GM12878 (cell line): ENCODE data around the gene MMEL1. TPM values are rescaled to one million over a fixed set of nuclear protein-coding genes. Genes with fewer than 3 reads are reported as not detected.

Source experiments
- ATAC-seq: fragments of 200-7000 bp; cut with Tn5 transposase; 3 replicates; pipeline ENCODE4 v1.9.1; 2020; ENCODE audit warnings: mild to moderate bottlenecking, moderate library complexity
- BruUV-seq: library from RNA; stranded (reverse); fragments of 400-500 nt; replicated peaks from 2 replicates; lab custom pipeline; 2021; lab: Mats Ljungman, UMichigan
- CTCF ChIA-PET: fragments of 300-600 bp; sonication (Branson Sonifier 250); formaldehyde crosslinking; extraction: SDS; loops from one replicate; lab custom pipeline; 2021; ENCODE audit warnings: inconsistent platforms; lab: Yijun Ruan, JAX
- POLR2A ChIA-PET: fragments of 350-600 bp; formaldehyde crosslinking; extraction: SDS; loops from one replicate; lab custom pipeline; 2021; ENCODE audit warnings: inconsistent platforms; lab: Charles Lee
- RAD21 ChIA-PET: fragments of 300-600 bp; sonication (Branson Sonifier 250); formaldehyde crosslinking; loops from one replicate; lab custom pipeline; 2023; ENCODE audit warnings: antibody characterized with exemption; ENCODE audit not compliant: unreplicated experiment; lab: Charles Lee
- SMC1A ChIA-PET: fragments of 300-600 bp; sonication (Branson Sonifier 250); formaldehyde crosslinking; loops from one replicate; lab custom pipeline; 2023; ENCODE audit not compliant: unreplicated experiment, uncharacterized antibody; lab: Charles Lee
- DNase-seq: peaks from one replicate; pipeline ENCODE4 v3.0.0-alpha.2; 2011; ENCODE audit warnings: low read depth, low spot score
- FAIRE-seq: peaks from 3 replicates; lab custom pipeline; 2011; peaks lifted over from hg19 to GRCh38; lab: Jason Lieb, UNC
- H2AFZ ChIP-seq: 2 replicates; pipeline ENCODE4 v1.6.0; 2011; ENCODE audit warnings: low read depth, low read length, control low read depth; ENCODE audit not compliant: control insufficient read depth
- H3K27ac ChIP-seq: 2 replicates; pipeline ENCODE4 v1.5.1; 2011; ENCODE audit warnings: control low read depth; ENCODE audit not compliant: control insufficient read depth, insufficient read depth
- H3K27me3 ChIP-seq, 2 experiments: replicated peaks in 1 of 2; 2 replicates each; pipeline versions ENCODE4 v1.6.0 to v1.6.1; 2011; ENCODE audit warnings: low read length in 1 of 2; ENCODE audit not compliant: control insufficient read depth in 2 of 2, insufficient read depth in 2 of 2
- H3K36me3 ChIP-seq, 2 experiments: 2 replicates each; pipeline ENCODE4 v1.5.1; 2011; ENCODE audit warnings: low read length in 1 of 2; ENCODE audit not compliant: control insufficient read depth in 2 of 2, insufficient read depth in 2 of 2
- H3K4me1 ChIP-seq: 2 replicates; pipeline ENCODE4 v1.6.1; 2011; ENCODE audit warnings: mild to moderate bottlenecking, low read length, moderate library complexity, mixed read lengths; ENCODE audit not compliant: control insufficient read depth, insufficient read depth
- H3K4me2 ChIP-seq: 2 replicates; pipeline ENCODE4 v1.6.0; 2011; ENCODE audit warnings: control low read depth; ENCODE audit not compliant: control insufficient read depth, insufficient read depth
- H3K4me3 ChIP-seq: fragments of 200-600 bp; sonication (generic); 2 replicates; pipeline ENCODE4 v1.5.1; 2016
- H3K79me2 ChIP-seq: 2 replicates; pipeline ENCODE4 v1.6.0; 2011; ENCODE audit warnings: low read length; ENCODE audit not compliant: control insufficient read depth, insufficient read depth
- H3K9ac ChIP-seq: 2 replicates; pipeline ENCODE4 v1.8.0; 2011; ENCODE audit warnings: low read length, control low read depth, mixed read lengths; ENCODE audit not compliant: control insufficient read depth, insufficient read depth
- H3K9me3 ChIP-seq: replicated peaks from 3 replicates; pipeline ENCODE4 v1.5.1; 2011; ENCODE audit warnings: mild to moderate bottlenecking, low read length; ENCODE audit not compliant: control insufficient read depth, insufficient read depth
- H4K20me1 ChIP-seq: 2 replicates; pipeline ENCODE4 v1.6.0; 2011; ENCODE audit not compliant: control insufficient read depth, insufficient read depth
- BCL11A ChIP-seq: IDR thresholded peaks from 2 replicates; pipeline ENCODE4 v1.6.1; 2011; ENCODE audit warnings: low read depth, low read length
- BHLHE40 ChIP-seq, 2 experiments: fragments of 450-650 bp in 1 of 2; IDR thresholded peaks; 2 replicates each; pipeline ENCODE4 v1.6.1; 2011 to 2017; ENCODE audit warnings: low read depth in 2 of 2, borderline replicate concordance in 1 of 2, improper control_type of control experiment in 1 of 2, low read length in 1 of 2, mild to moderate bottlenecking in 1 of 2
- CHD2 ChIP-seq: IDR thresholded peaks from 2 replicates; pipeline ENCODE4 v1.6.1; 2011; ENCODE audit warnings: low read depth, low read length, improper control_type of control experiment, borderline replicate concordance
- CREM ChIP-seq: IDR thresholded peaks from 2 replicates; pipeline ENCODE4 v1.6.1; 2014; ENCODE audit warnings: antibody characterized with exemption, low read depth
- DPF2 ChIP-seq: fragments of 450-650 bp; IDR thresholded peaks from 2 replicates; pipeline ENCODE4 v1.6.1; 2017; ENCODE audit warnings: mild to moderate bottlenecking
- E2F4 ChIP-seq: IDR thresholded peaks from 2 replicates; pipeline ENCODE4 v1.6.1; 2012; ENCODE audit warnings: low read depth, low read length, improper control_type of control experiment
- FOS ChIP-seq: IDR thresholded peaks from 3 replicates; pipeline ENCODE4 v1.6.1; 2011; ENCODE audit warnings: borderline replicate concordance; ENCODE audit not compliant: insufficient read length; ENCODE audit errors: extremely low read depth
- HDAC2 ChIP-seq: fragments of 200-600 bp; sonication (generic); IDR thresholded peaks from 2 replicates; pipeline ENCODE4 v1.6.1; 2017
- IKZF1 ChIP-seq: fragments of 450-650 bp; conservative IDR thresholded peaks from 2 replicates; pipeline ENCODE4 v1.6.1; 2017; ENCODE audit warnings: antibody characterized with exemption, mild to moderate bottlenecking
- MTA2 ChIP-seq: fragments of 450-650 bp; IDR thresholded peaks from 2 replicates; pipeline ENCODE4 v1.6.1; 2016; ENCODE audit warnings: low read depth, mild to moderate bottlenecking, moderate library complexity
- RB1 ChIP-seq: fragments of 450-650 bp; formaldehyde crosslinking; IDR thresholded peaks from 2 replicates; pipeline ENCODE4 v1.6.1; 2017; ENCODE audit warnings: mild to moderate bottlenecking, borderline replicate concordance
- REST ChIP-seq: IDR thresholded peaks from 2 replicates; pipeline ENCODE4 v1.6.1; 2012; ENCODE audit warnings: mild to moderate bottlenecking, low read depth, low read length
- SMAD1 ChIP-seq: fragments of 450-650 bp; IDR thresholded peaks from 2 replicates; pipeline ENCODE4 v1.6.1; 2018; ENCODE audit warnings: mild to moderate bottlenecking, low read depth; ENCODE audit not compliant: partially characterized antibody
- SPI1 ChIP-seq: IDR thresholded peaks from 2 replicates; pipeline ENCODE4 v1.6.1; 2011; ENCODE audit warnings: low read depth, mild to moderate bottlenecking, low read length, moderate library complexity, borderline replicate concordance; ENCODE audit not compliant: insufficient read depth
- SUPT20H ChIP-seq: IDR thresholded peaks from 2 replicates; pipeline ENCODE4 v1.6.1; 2011; ENCODE audit warnings: low read depth, mild to moderate bottlenecking, low read length, moderate library complexity, borderline replicate concordance; ENCODE audit not compliant: control insufficient read depth
- USF1 ChIP-seq: IDR thresholded peaks from 2 replicates; pipeline ENCODE4 v1.6.1; 2011; ENCODE audit warnings: borderline replicate concordance, low read depth, mild to moderate bottlenecking, moderate library complexity, mixed read lengths, low read length; ENCODE audit not compliant: insufficient read depth; ENCODE audit errors: extremely low read length
- ZNF217 ChIP-seq: fragments of 450-650 bp; IDR thresholded peaks from 2 replicates; pipeline ENCODE4 v1.6.1; 2017; ENCODE audit warnings: antibody characterized with exemption, mild to moderate bottlenecking
- ZNF24 ChIP-seq: fragments of 450-650 bp; IDR thresholded peaks from 2 replicates; pipeline ENCODE4 v1.6.1; 2017; ENCODE audit warnings: antibody characterized with exemption, mild to moderate bottlenecking
- whole genome bisulfite sequencing: methylation state at CpG from one replicate; pipeline ENCODE4 v1.1.6; 2016; ENCODE audit warnings: low lambda C conversion rate; ENCODE audit not compliant: insufficient replicate concordance, insufficient coverage; ENCODE audit errors: missing lambda C conversion rate; 5-methylcytosine and 5-hydroxymethylcytosine counted together
- in situ Hi-C: fragments of 300-500 bp; cut with MboI; formaldehyde crosslinking; loops from 9 replicates; pipeline ENCODE4 v1.14.3; 2018; ENCODE audit warnings: mixed read lengths
- intact Hi-C: fragments of 100-400 bp; cut with micrococcal nuclease; formaldehyde crosslinking; loops from one replicate; pipeline ENCODE4 v1.14.2; 2022; ENCODE audit not compliant: unreplicated experiment
- polyA plus RNA-seq, 11 experiments: library from polyadenylated mRNA; depleted of rRNA in 4 of 11; unstranded in 6 of 11; stranded (reverse) in 5 of 11; fragments of >200 nt; fragmentation: Nextera tagmentation in 4 of 11; fragmentation: Illumina TruSeq in 1 of 11; extraction: Ambion mirVana in 4 of 11; extraction: Trizol in 1 of 11; gene quantifications; 1 replicate in 1 of 11; 2 replicates in 10 of 11; pipeline versions ENCODE4 v1.2.1 to v1.2.3, GENCODE V29; 2011 to 2016; ENCODE audit warnings: inconsistent platforms in 2 of 11, missing spikeins in 2 of 11, low read depth in 1 of 11
- total RNA-seq, 4 experiments: library from RNA; depleted of rRNA in 3 of 4; stranded (reverse); fragments of >200 nt in 3 of 4; fragmentation: Illumina TruSeq in 1 of 4; extraction: Trizol in 1 of 4; gene quantifications; 2 replicates each; pipeline versions ENCODE4 v1.2.1 to v1.2.3, GENCODE V29; 2013 to 2021

Gene MMEL1
- total and polyA plus RNA-seq, 10 of the 15 experiments (the other 5 are each of a cell fraction or from before 2014, with no cell fraction given): 0.11 TPM; not detected in 9

- BruUV-seq: no TSS peak
- ChIA-PET CTCF (no interaction called here), POLR2A (interaction anchor here (0.6 to 3.3 kb wide), 3 partner anchors 11 to 62 kb away, joined by 3 to 32 read pairs (median 4); partner anchors contain the start of gene PANK4), SMC1A (no interaction called here), RAD21 (interaction anchor here (1.4 to 6.1 kb wide), 3 partner anchors 11 to 40 kb away, joined by 10 to 54 read pairs (median 31); partner anchors contain the start of gene TNFRSF14)
- in situ Hi-C loops: no loop called here
- Histone ChIP-seq H3K79me2 (peaks cover 4% of the 10 kb centered on the region), H4K20me1 (no peaks in the 10 kb centered on the region), H3K4me3 (no peak overlapping the region), H3K4me1 (peaks cover 21% of the 10 kb centered on the region), H3K9me3 (no peaks in the 10 kb centered on the region), H3K27me3 (no peaks in the 10 kb centered on the region), H3K9ac (no peak overlapping the region), H2AFZ (no peak overlapping the region), H3K4me2 (no peak overlapping the region), H3K36me3 (0 out of 4 replicates have a peak, but pooled peaks cover 0 to 2% of the 10 kb centered on the region in 2 experiments), H3K27ac (no peak overlapping the region)
- intact Hi-C loops: loop anchor here (2.0 kb wide), 1 partner anchor 55 kb away; no protein-coding TSS in a partner anchor
- TF ChIP-seq CHD2 (no peak), IKZF1 (no peak), REST (no peak), BCL11A (no peak), E2F4 (no peak), MTA2 (no peak), SUPT20H (no peak), HDAC2 (no peak), USF1 (no peak), SPI1 (no peak), FOS (no peak), BHLHE40 (IDR thresholded peaks at IDR 0.05; ENCODE audit: borderline replicate concordance in 1 of 2, low read depth in 2 of 2, low read length in 1 of 2) (no peak), ZNF24 (no peak), RB1 (no peak), DPF2 (no peak), CREM (no peak), SMAD1 (no peak), ZNF217 (no peak)
- FAIRE-seq (no peak), DNase-seq (no peak), ATAC-seq (no peak)
- 83% methylated on average over 19 of the region's 19 CpGs for WGBS
Measured at GRCh38 chr1:2587860-2588571, 44.8 kb downstream of the MMEL1 start.
